Measurements from ENCODE around the gene LYSMD2.

DNA sequence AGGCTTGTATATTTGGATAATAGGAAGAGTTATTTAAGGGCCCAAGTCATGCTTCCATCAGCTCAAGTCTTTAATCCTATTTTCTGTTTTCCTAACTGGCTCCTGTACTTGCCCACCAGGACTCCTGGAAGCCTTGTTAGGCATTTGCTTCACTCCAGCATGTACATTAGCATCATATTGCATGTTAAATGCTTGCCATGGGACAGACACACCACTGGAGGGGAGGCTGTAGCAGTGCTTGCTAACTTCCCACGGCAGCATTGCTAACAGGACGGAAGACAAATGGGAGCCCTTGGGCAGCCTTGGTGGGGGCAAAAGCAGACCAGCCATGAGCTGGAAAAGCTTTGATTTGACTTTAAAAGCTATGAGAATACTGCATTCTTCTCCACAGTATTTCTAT is 20.0 kb upstream of the LYSMD2 start:
- TF ChIP-seq, protein P1, sequence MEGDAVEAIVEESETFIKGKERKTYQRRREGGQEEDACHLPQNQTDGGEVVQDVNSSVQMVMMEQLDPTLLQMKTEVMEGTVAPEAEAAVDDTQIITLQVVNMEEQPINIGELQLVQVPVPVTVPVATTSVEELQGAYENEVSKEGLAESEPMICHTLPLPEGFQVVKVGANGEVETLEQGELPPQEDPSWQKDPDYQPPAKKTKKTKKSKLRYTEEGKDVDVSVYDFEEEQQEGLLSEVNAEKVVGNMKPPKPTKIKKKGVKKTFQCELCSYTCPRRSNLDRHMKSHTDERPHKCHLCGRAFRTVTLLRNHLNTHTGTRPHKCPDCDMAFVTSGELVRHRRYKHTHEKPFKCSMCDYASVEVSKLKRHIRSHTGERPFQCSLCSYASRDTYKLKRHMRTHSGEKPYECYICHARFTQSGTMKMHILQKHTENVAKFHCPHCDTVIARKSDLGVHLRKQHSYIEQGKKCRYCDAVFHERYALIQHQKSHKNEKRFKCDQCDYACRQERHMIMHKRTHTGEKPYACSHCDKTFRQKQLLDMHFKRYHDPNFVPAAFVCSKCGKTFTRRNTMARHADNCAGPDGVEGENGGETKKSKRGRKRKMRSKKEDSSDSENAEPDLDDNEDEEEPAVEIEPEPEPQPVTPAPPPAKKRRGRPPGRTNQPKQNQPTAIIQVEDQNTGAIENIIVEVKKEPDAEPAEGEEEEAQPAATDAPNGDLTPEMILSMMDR (IDR thresholded peaks at IDR 0.05) = no peak
- no peak for TF ChIP-seq POLR2A (IDR thresholded peaks at IDR 0.05)

Measured in thyroid gland (tissue), 4 donors.